DOHH2 (cell line): Measurements from ENCODE around the gene PRKCD.

Source experiments
- H3F3A ChIP-seq: fragments of 200-600 bp; sonication (generic), shearing (Covaris generic); 2 replicates; pipeline ENCODE4 v1.6.0; 2016; ENCODE audit warnings: antibody characterized with exemption, mild to moderate bottlenecking; ENCODE audit not compliant: control insufficient read depth, insufficient read depth
- H3K27ac ChIP-seq: fragments of 200-600 bp; sonication (generic); 2 replicates; pipeline ENCODE4 v1.5.1; 2014; ENCODE audit warnings: low read depth, mild to moderate bottlenecking, low read length, moderate library complexity
- H3K27me3 ChIP-seq: fragments of 200-600 bp; sonication (generic); 2 replicates; pipeline ENCODE4 v1.6.1; 2014; ENCODE audit warnings: mild to moderate bottlenecking, low read length, mixed read lengths; ENCODE audit not compliant: control insufficient read depth
- H3K36me3 ChIP-seq: fragments of 200-600 bp; sonication (generic); 2 replicates; pipeline ENCODE4 v1.6.1; 2014; ENCODE audit warnings: mild to moderate bottlenecking, low read length, moderate library complexity, mixed read lengths; ENCODE audit not compliant: control insufficient read depth
- H3K4me1 ChIP-seq: fragments of 200-600 bp; sonication (generic); 2 replicates; pipeline ENCODE4 v1.6.1; 2014; ENCODE audit warnings: mild to moderate bottlenecking, low read length, mixed read lengths; ENCODE audit not compliant: control insufficient read depth
- H3K4me2 ChIP-seq: fragments of 200-600 bp; sonication (generic); 2 replicates; pipeline ENCODE4 v1.6.0; 2014; ENCODE audit warnings: mild to moderate bottlenecking, low read length, moderate library complexity
- H3K4me3 ChIP-seq: fragments of 200-600 bp; sonication (generic); 2 replicates; pipeline ENCODE4 v1.5.1; 2014; ENCODE audit warnings: mild to moderate bottlenecking, low read length, mixed read lengths
- H3K79me2 ChIP-seq: fragments of 200-600 bp; sonication (generic); 2 replicates; pipeline ENCODE4 v1.6.1; 2014; ENCODE audit warnings: mild to moderate bottlenecking, low read length, mixed read lengths; ENCODE audit not compliant: control insufficient read depth
- H3K9me2 ChIP-seq: fragments of 200-600 bp; sonication (generic); replicated peaks from 2 replicates; pipeline ENCODE4 v1.6.1; 2014; ENCODE audit warnings: mild to moderate bottlenecking, low read length, mixed read lengths; ENCODE audit not compliant: control insufficient read depth
- H3K9me3 ChIP-seq: fragments of 200-600 bp; sonication (generic); 2 replicates; pipeline ENCODE4 v1.6.1; 2014; ENCODE audit warnings: antibody characterized with exemption, low read length, mixed read lengths; ENCODE audit not compliant: control insufficient read depth, insufficient read depth
- H4K20me1 ChIP-seq: fragments of 200-600 bp; sonication (generic); 2 replicates; pipeline ENCODE4 v1.6.0; 2014; ENCODE audit warnings: low read depth, mild to moderate bottlenecking, antibody characterized with exemption, low read length, moderate library complexity; ENCODE audit not compliant: control insufficient read depth, insufficient read depth
- CTCF ChIP-seq: fragments of 200-600 bp; sonication (generic); IDR thresholded peaks from one replicate; pipeline ENCODE4 v1.5.1; 2014; ENCODE audit warnings: antibody characterized with exemption, mild to moderate bottlenecking, low read depth, low read length; ENCODE audit not compliant: poor library complexity, severe bottlenecking
- EZH2phosphoT487 ChIP-seq: fragments of 200-600 bp; sonication (generic); IDR thresholded peaks from 2 replicates; pipeline ENCODE4 v1.6.1; 2017; ENCODE audit warnings: borderline replicate concordance, mild to moderate bottlenecking, antibody characterized with exemption, low read length, moderate library complexity, mixed read lengths

PRKCD gene

DNA sequence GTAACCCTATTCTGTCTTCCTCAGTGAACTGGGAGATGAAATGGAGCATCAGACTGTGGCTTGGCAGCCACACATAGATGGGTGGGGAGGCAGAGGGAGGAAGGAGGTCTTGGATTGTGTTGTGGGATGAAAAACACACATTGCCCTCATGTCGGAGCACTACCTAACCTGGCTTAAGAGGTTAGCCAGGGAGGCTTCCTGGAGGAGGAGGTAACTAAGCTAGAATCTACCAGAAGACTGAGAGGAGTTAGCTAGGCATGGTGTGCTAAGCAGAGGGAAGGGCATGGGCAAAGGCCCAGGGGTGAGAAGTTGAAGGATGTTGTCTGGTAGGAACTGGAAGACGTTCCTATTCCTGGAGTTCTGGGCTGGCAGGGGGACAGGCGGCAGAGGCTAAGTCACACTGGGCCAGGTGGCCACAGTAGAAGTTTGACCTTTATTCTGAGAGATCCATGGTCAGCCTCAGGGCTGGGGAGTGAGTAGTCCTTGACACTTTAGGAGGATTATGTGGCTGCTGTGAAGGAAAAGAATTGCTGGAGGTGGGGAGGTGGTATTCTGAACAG lies 7.7 kb upstream of the PRKCD start:
- Histone ChIP-seq H3K4me1 (peaks cover 18% of the 10 kb centered on the region), H3K27ac (no peak overlapping the region), H3K4me3 (no peak overlapping the region), H3K9me3 (no peaks in the 10 kb centered on the region), H3K36me3 (no peaks in the 10 kb centered on the region), H3F3A (no peaks in the 10 kb centered on the region), H3K79me2 (no peaks in the 10 kb centered on the region), H3K4me2 (no peak overlapping the region), H3K9me2 (no peaks in the 10 kb centered on the region), H3K27me3 (peaks cover 3% of the 10 kb centered on the region), H4K20me1 (no peaks in the 10 kb centered on the region)
- TF ChIP-seq CTCF (no peak), EZH2phosphoT487 (no peak)

DNA sequence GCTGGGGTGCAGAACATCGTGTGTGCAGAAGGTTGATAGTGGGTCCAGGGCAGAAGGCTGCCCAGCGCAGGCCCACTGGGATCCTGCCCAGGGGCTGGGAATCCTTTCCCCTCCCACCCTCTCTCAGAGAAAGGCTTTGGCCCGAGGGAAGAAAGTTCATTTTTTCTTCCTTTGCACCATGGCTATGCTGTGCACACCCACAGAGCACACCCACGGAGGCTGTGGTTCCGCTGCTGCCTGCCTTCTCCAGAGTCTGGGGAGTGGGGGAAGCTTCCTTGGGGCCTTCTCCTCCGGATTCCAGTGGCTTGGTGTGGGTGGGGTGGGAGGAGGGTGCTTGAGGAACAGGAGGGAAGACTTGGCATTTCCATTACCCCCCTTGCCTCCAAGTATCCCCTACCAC lies 7.0 kb upstream of the PRKCD start:
- TF ChIP-seq EZH2phosphoT487 = no peak
- no peak for TF ChIP-seq CTCF
- peaks cover 3% of the 10 kb centered on the region for H3K27me3 ChIP-seq
- no peak overlapping the region for H3K27ac ChIP-seq
- H3K4me2 ChIP-seq = no peak overlapping the region
- no peaks in the 10 kb centered on the region for H3K9me2 ChIP-seq
- H3K4me1 ChIP-seq = peaks cover 24% of the 10 kb centered on the region
- H3K9me3 ChIP-seq = no peaks in the 10 kb centered on the region
- H4K20me1 ChIP-seq = no peaks in the 10 kb centered on the region
- 0 out of 2 replicates have a peak, but pooled peaks cover under 1% of the 10 kb centered on the region for H3F3A ChIP-seq
- H3K36me3 ChIP-seq = no peaks in the 10 kb centered on the region
- H3K79me2 ChIP-seq = no peaks in the 10 kb centered on the region
- no peak overlapping the region for H3K4me3 ChIP-seq

- Histone ChIP-seq H3K27ac (no peak overlapping the region), H3K79me2 (no peaks in the 10 kb centered on the region), H3K4me3 (no peak overlapping the region), H3K9me3 (no peaks in the 10 kb centered on the region), H4K20me1 (no peaks in the 10 kb centered on the region), H3F3A (peaks cover 5% of the 10 kb centered on the region; the same call in 1 of the 2 replicates), H3K27me3 (peaks cover 3% of the 10 kb centered on the region), H3K4me2 (no peak overlapping the region), H3K9me2 (no peaks in the 10 kb centered on the region), H3K4me1 (peaks cover 33% of the 10 kb centered on the region), H3K36me3 (no peaks in the 10 kb centered on the region)
- TF ChIP-seq CTCF (no peak), EZH2phosphoT487 (no peak)
Measured at GRCh38 chr3:53154881-53155285, 6.1 kb upstream of the PRKCD start.
